Motor neuron (in vitro differentiated cells): ENCODE measurements around the gene BRCA2. TPM values are rescaled to one million over a fixed set of nuclear protein-coding genes. Genes with fewer than 3 reads are reported as not detected.

ENCODE experiments used
- ATAC-seq, 8 experiments: fragments of 200-7000 bp; cut with Tn5 transposase; replicated peaks in 6 of 8; 2 replicates each; pipeline ENCODE4 v1.8.0; 2021; ENCODE audit warnings: mild to moderate bottlenecking in 8 of 8, moderate library complexity in 8 of 8
- H3K27ac ChIP-seq, 2 donors: fragments of 250-450 bp; sonication (Bioruptor Pico); 2 replicates each; pipeline ENCODE4 v1.9.0; 2021; ENCODE audit warnings: antibody characterized with exemption in 2 of 2, mild to moderate bottlenecking in 2 of 2, moderate library complexity in 1 of 2
- H3K4me1 ChIP-seq, 2 donors: fragments of 250-450 bp; sonication (Bioruptor Pico); replicated peaks in 1 of 2; 2 replicates each; pipeline ENCODE4 v1.6.1; 2021; ENCODE audit warnings: antibody characterized with exemption in 2 of 2, mild to moderate bottlenecking in 2 of 2, moderate library complexity in 1 of 2
- H3K4me3 ChIP-seq, 5 donors: fragments of 250-450 bp; sonication (Bioruptor Pico); 2 replicates each; pipeline ENCODE4 v1.9.0; 2021; ENCODE audit warnings: antibody characterized with exemption in 5 of 5, mild to moderate bottlenecking in 5 of 5, moderate library complexity in 4 of 5
- WGBS, 10 experiments: fragments of 450-650 bp; shearing (Covaris generic); methylation state at CpG; one replicate each; pipeline ENCODE4 v1.0.0; 2022; 5-methylcytosine and 5-hydroxymethylcytosine counted together
- in situ Hi-C, 9 experiments: fragments of 400-800 bp; cut with MboI; loops; one replicate each; pipeline ENCODE4 v1.15.0; 2021; ENCODE audit warnings: low sequenced_read_pairs in 9 of 9, low pct_unique_long_range_greater_than_20kb in 2 of 9; ENCODE audit not compliant: unreplicated experiment in 9 of 9
- total RNA-seq, 8 experiments: library from RNA; unstranded; fragments of 300-600 nt; gene quantifications; 2 replicates each; pipeline versions ENCODE4 v1.2.3 to v1.2.4, GENCODE V29; 2022

BRCA2 gene
- total RNA-seq, 8 experiments from 2014 or later: 0.54 to 9.1 (median 1.7) TPM

DNA sequence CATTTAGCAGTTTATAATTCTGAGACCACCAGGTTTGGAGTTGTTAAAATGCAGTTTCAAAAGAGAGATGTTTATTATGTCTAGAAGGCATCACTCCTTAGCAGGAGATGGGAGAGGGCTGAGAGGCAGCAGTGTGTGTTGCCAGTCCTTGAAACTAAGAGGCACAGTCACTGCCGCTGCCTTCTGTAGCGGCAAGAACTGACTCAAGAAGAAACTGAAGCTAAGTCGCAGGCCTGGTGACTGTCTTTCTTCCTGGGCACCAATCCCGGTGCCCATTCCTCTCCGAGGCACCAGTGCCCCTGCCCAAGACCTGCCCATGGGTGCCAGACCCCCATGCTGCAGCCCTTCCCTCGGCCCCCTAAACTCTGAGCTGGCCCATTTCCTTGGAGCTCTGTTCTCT lies 92.5 kb downstream of the BRCA2 start:
- 90 to 100% (median 96%) methylated on average over 2 to 3 of the region's 6 CpGs; no CpG with 5 or more reads in 6 of the 10 experiments for WGBS, 10 experiments
- no peak for ATAC-seq
- Histone ChIP-seq H3K4me3 (no peak overlapping the region), H3K27ac (no peak overlapping the region), H3K4me1 (peaks cover 20 to 25% of the 10 kb centered on the region in 2 donors)
- in situ Hi-C loops: no loop called here

DNA sequence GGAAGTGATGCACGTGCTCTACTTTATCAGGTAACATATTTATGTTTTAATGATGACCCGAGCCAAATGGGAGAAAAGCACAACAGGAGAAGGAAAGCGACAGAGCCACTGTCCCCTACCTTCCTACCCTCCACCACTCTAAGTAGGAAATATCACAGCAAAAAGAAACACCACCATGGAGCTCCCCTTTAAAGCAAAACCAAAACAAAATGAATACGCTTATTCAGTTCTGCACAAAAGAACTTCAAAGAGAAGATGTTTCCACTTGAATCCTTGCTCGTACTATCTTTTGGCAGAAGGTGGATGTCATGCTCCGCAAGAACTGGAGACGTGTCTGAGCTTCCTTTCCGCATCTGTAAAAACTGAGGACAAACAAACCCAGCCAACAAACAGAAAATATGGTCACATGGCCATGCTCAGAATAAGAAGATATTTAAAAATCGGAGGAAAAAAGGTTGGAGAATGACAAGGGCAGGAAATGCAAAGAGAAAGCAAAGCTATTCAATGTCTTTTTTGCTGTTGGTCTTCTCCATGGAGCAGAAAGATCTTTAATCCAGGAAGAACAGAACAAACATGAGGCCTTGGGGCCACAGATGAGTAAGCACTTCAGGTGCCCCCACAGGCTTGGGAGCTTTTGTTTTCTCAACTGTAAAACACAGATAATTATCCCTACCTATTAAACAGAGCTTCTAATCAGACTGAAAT lies 93.1 kb downstream of the BRCA2 start:
- no peak overlapping the region for H3K27ac ChIP-seq
- WGBS, 10 experiments: 0 to 100% (median 91%) methylated on average over 1 to 7 of the region's 9 CpGs; no CpG with 5 or more reads in 3 of the 10 experiments
- H3K4me1 ChIP-seq: peaks cover 20 to 25% of the 10 kb centered on the region in 2 donors
- in situ Hi-C loops: no loop called here
- no peak for ATAC-seq
- no peak overlapping the region for H3K4me3 ChIP-seq

DNA sequence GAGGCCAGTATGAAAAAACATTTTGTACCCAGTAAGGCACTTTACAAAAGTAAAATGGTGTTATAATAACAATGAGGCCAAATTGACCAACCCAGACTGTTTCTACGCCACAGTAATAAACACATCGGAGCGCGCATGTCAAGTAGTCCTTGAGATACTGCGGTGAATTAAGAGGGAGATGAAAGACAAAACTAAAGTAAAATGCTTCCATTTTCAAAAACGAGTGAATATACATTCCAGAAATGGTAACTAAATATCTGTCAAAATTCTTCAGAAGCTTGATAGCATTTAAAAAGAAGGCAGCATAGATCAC lies 93.6 kb downstream of the BRCA2 start:
- WGBS, 10 experiments: 47 to 100% (median 85%) methylated on average over 2 to 6 of the region's 6 CpGs
- H3K4me3 ChIP-seq: no peak overlapping the region
- no peak overlapping the region for H3K27ac ChIP-seq
- in situ Hi-C loops: no loop called here
- ATAC-seq: no peak
- H3K4me1 ChIP-seq: peaks cover 20 to 25% of the 10 kb centered on the region in 2 donors

DNA sequence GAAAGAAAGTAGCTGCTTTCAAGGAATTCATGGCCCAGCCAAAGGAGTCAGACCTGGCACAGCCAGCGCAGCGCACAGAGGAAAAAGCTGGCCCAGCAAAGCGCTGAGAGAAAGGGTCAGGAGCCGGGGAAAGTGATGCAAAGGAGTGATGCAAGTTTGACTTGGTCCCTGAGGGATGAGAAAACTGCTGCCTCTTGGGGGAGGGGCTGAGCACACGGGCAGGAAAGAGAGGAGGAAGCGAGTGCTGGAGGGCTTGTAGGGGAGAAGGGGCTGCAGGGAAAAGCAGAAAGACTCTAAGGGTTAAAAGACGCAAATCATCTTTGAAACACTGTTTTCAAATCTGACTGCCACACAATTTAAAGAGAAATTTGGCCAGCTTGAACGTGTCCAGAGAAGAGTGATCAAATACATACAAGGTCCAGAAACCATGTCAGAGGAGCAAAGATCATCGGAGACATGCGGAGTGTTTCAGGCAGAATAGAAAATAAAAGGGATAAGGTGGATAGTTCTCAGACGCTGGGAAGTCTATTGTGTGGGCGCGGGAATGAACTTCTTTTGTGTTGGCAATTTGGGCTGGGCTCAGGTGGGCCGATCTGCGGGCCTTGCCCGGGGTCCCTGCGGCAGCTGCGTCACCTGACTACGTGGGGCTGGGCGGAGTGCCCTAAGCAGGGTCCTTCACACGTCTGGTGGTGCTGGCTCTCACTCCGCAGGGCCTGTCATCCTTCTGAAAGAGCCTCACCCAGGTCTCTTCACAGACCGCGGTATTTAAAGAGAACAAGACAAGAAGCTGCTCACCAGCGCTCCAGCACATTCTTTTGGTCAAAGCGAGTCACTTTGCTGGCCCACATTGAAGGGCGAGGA lies 94.5 kb downstream of the BRCA2 start:
- H3K4me1 ChIP-seq: peaks cover 20 to 25% of the 10 kb centered on the region in 2 donors
- WGBS, 10 experiments: 23 to 65% (median 43%) methylated on average over 3 to 19 of the region's 27 CpGs
- peak overlapping the region in 1 of 5 donors; percentile 0 for H3K4me3 ChIP-seq
- no peak overlapping the region for H3K27ac ChIP-seq
- in situ Hi-C loops: no loop called here
- ATAC-seq: peak in 6 of 8 experiments; percentile 44 to 95 (median 87)

DNA sequence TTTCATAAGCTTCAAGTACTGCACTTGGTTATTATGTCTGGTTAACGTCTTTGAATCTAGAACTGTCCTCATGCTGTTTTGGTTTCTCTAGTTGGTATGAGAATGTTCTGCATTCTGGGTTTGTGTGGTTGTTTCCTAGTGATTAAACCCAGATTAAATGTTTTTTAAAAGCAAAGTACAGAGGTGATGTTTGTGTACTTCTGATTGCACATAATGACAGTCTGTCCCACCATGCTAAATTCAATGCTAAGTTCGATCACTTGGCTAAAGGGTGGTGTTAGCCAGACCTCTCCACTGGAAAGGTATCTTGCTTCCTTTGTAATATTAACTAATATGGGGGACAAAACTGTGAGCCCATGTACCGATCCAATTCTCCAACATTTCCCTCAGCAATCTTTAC lies 98.0 kb downstream of the BRCA2 start:
- Histone ChIP-seq H3K4me3 (no peak overlapping the region), H3K27ac (no peak overlapping the region), H3K4me1 (peaks cover 20% of the 10 kb centered on the region in 2 donors)
- in situ Hi-C loops: no loop called here
- ATAC-seq: no peak
- 70 to 100% (median 100%) methylated on average over 1 to 3 of the region's 3 CpGs for WGBS, 10 experiments

DNA sequence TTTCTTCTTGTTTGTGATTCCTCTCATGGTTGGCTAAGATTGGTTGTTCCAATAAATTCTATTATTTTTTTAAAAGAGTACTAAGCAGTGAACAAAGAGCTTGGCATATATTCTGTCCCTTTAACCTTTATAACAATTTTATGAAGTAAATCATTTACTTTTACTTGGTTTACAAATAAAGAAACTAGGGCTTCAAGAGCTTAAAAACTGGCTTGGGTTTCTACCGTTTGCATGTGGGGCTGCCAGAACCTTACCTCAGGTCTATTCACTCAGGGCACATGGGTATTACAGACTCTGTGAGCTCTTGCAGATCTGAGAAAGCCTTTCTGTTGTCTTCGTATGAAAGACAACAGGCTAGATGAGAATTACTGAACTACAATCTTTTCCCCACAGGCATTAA lies 99.3 kb downstream of the BRCA2 start:
- Histone ChIP-seq H3K4me1 (peaks cover 7 to 8% of the 10 kb centered on the region in 2 donors), H3K4me3 (no peak overlapping the region), H3K27ac (no peak overlapping the region)
- in situ Hi-C loops: no loop called here
- ATAC-seq: no peak
- WGBS, 10 experiments: 44 to 100% (median 83%) methylated on average over 1 to 2 of the region's 2 CpGs; no CpG with 5 or more reads in 1 of the 10 experiments

DNA sequence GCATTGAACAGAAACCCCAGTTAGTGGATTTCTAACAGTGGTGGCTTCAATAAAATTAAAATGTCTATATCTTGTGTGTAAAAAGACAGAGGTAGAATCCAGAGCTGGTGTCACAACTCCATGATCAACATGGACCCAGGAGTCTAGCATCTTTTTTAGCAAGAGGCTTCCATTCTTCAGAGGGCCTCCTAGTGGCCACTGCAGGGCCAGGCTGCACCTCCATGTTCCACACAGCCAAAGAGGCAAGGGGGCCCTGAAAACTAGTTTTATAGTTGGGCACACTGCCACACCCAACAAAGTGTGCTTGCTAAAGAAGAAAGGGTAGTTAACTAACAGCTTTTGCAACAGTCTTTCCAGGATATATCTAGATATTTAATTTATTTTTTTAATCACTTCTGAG lies 99.7 kb downstream of the BRCA2 start:
- Histone ChIP-seq H3K4me1 (peaks cover 3 to 4% of the 10 kb centered on the region in 2 donors), H3K4me3 (no peak overlapping the region), H3K27ac (no peak overlapping the region)
- ATAC-seq: peak in 3 of 8 experiments; percentile 38 to 64 (median 56)
- in situ Hi-C loops: no loop called here

DNA sequence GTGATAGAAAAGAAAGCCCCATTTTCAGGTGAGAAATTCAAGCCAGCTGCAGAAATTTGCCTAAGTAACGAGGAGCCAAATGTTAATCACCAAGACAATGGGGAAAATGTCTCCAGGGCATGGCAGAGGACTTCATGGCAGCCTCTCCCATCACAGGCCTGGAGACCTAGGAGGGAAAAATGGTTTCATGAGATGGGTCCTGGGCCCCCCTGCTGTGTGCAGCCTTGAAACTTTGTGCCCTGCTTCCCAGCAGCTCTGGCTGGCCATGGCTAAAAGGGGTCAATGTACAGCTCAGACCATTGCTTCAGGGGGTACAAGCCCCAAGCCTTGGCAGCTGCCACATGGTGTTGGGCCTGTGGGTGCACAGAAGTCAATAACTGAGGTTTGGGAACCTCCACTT lies 102.7 kb downstream of the BRCA2 start:
- no peak overlapping the region for H3K27ac ChIP-seq
- WGBS, 10 experiments: 50 to 100% (median 100%) methylated on average over 1 of the region's 1 CpG; no CpG with 5 or more reads in 7 of the 10 experiments
- in situ Hi-C loops: no loop called here
- H3K4me1 ChIP-seq: no peaks in the 10 kb centered on the region
- no peak overlapping the region for H3K4me3 ChIP-seq
- no peak for ATAC-seq

DNA sequence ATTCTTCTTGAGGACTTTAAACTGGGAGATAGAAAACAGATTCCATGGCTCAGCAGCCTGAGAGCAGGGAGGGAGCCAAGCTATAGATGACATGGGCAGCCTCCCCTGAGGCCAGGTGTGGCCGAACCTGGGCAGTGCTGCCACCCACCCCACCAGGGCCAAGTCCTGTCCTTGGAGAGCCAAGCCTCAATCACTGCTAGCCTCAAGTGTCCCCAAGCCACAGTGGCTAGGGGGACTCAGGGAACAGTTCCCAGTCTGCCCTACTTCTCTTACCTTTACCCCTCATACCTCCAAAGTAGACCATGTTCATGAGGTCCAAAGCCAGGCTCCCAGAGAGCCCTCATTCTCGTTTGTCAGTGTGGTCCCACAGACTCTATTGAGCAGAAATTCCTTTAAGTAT lies 104.6 kb downstream of the BRCA2 start:
- Histone ChIP-seq H3K27ac (no peak overlapping the region), H3K4me3 (no peak overlapping the region), H3K4me1 (no peaks in the 10 kb centered on the region)
- in situ Hi-C loops: no loop called here
- WGBS, 10 experiments: 20 to 100% (median 85%) methylated on average over 1 to 2 of the region's 2 CpGs; no CpG with 5 or more reads in 6 of the 10 experiments
- ATAC-seq: no peak

DNA sequence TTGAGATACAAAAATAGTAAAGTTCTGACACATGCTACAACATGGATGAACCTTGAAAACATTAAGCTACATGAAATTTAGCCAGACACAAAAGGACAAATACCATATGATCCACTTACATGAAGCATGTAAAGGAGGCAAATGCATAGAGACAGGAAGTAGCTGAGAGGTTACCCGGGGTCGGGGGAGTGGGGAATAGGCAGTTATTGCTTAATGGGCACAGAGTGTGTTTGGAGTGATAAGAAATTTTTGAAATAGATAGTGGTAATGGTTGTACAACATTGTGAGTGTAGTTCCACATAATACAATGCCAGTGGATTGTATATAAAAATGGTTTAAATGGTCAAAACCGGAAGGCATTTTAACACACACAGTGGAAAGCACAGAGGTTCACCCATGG lies 108.3 kb downstream of the BRCA2 start:
- Histone ChIP-seq H3K4me1 (peaks cover 0 to 5% of the 10 kb centered on the region in 2 donors), H3K4me3 (no peak overlapping the region), H3K27ac (no peak overlapping the region)
- WGBS, 10 experiments: 71 to 100% (median 96%) methylated on average over 1 to 3 of the region's 3 CpGs; no CpG with 5 or more reads in 1 of the 10 experiments
- in situ Hi-C loops: no loop called here
- no peak for ATAC-seq

DNA sequence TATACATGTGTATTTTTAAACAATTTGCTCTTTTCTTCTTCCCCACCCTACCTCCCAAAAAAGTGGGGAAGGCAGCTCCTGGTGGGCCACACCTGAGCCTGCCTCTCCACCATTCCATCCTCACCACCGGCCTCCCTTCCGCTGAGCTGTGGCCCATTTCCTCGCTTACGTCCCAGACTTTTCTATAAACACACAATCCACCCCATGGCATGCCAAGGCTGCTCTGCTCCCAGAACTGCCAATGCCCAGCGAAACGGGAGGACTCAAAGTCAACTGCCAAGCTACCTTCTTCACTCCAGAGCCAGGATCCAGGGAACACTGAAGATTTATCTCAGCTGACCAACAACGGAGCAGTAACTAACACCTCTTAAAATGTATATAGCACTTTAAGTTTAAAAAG lies 109.8 kb downstream of the BRCA2 start:
- no peak overlapping the region for H3K4me3 ChIP-seq
- H3K27ac ChIP-seq: no peak overlapping the region
- WGBS, 10 experiments: 95 to 100% (median 98%) methylated on average over 1 to 7 of the region's 7 CpGs; no CpG with 5 or more reads in 3 of the 10 experiments
- H3K4me1 ChIP-seq: peaks cover 0 to 5% of the 10 kb centered on the region in 2 donors
- in situ Hi-C loops: no loop called here
- ATAC-seq: no peak

DNA sequence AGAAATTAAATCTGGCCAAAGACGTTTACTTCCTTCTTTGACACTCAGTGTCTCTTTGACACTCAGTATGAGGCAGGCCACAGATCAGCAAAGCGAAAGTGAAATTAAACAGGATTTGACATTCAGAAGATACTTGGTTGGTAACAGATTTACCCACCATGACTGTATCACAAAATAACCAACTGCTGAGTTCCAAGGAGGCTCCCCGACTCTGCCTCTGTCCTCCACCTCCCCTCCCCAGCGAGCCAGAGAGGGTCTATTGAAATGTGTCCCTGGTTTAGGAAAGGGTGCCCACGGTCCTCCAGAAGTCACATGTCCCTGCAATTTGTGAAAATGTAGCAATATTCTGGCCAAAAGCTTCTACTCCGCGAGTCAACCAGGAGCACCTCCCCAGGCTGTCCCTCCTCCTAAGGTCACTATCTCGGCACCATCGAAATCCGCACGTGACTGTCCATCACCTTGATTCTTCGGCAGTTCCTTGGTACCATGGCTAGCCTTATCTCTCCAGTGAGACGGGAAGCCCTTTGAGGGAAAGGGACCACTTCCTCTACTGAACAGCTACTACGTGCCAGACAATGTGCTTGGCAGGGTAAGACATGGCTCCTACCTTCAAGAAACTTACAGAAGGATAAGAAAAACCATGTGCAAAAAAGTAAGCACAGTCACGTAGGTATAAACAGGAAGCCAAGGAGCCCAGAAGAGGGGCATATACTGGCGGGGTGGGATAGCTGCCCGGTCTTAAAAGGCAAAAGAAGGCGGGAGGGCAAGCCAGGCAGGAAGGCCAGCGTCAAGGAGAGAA lies 111.1 kb downstream of the BRCA2 start:
- no peak overlapping the region for H3K27ac ChIP-seq
- peaks cover 0 to 5% of the 10 kb centered on the region in 2 donors for H3K4me1 ChIP-seq
- peak overlapping the region; percentile 42 to 80 (median 59) for H3K4me3 ChIP-seq
- in situ Hi-C loops: no loop called here
- WGBS, 10 experiments: 0 to 100% (median 80%) methylated on average over 1 to 17 of the region's 19 CpGs
- peak in 2 of 8 experiments; percentile 37 to 47 for ATAC-seq
